IPS-11a (cell line): Measurements from ENCODE around the gene LRRC15.

Experiments
- H3K4me3 ChIP-seq: one replicate; pipeline ENCODE4 v1.5.1; 2013; ENCODE audit warnings: low read depth, low read length, control low read depth

LRRC15 gene

DNA sequence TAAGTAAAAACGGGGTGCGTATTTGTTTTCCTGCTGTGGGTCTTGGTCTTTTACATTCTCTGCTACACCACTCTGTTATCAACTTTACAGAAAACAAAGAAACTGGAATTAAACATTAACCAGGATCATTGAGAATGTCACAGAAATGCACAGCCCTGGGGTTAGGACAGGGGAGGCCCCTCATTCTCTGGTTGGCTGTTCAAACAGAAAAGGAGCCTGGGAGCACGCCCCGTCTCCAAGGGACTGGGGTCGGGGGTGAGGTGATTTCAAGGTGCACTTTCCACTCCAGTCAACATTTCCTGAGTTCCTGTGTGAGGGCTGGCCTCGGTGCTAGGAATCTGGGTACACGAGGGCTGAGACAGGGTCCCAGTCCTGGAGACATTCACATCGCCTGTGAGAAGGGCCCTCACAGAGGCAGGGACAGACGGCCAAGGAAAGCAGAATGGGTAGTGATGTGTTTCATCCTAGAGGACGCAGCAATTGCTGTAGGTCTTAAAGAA lies 48.7 kb downstream of the LRRC15 start:
- no peak overlapping the region for H3K4me3 ChIP-seq

DNA sequence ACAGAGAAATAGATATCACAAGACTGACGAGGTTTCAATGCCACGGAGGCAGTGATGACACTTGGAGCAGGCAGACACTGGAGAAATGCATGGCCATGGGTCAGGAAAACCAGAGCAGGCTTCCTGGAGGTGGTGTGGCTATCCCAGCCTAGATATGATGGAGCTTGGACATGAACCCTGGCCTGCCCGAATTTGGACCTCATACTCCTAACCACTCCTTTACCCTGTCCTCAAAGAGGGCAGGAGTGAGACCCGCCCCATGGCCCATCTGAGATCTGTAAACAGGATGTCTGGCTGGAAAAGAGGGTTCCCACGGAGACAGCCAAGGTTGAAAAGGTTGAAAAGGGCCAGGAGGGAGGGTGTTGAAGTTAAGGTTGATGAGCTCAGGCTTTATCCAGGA lies 49.4 kb downstream of the LRRC15 start:
- H3K4me3 ChIP-seq = no peak overlapping the region

- H3K4me3 ChIP-seq = no peak overlapping the region
Measured at GRCh38 chr3:194318511-194319161, 50.9 kb downstream of the LRRC15 start.

DNA sequence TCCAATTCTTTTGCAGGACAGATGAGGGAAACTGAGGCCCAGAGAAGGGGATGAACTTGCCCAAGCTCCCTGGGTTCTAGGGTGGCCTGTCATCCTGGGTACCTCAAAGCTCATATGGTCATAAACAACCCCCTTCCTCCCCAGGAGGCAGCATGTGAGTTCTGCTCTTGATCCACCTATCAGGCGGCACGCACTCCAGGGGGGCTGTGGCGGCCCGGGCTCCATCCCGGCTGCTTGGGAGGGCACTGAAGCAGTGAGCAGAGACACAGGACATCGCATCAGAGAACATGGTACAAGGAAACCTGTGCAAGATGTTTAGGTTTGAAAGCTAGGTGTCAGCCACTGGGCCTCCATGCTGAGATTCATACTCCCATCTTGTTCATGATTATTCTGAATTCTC lies 52.6 kb downstream of the LRRC15 start:
- no peak overlapping the region for H3K4me3 ChIP-seq

DNA sequence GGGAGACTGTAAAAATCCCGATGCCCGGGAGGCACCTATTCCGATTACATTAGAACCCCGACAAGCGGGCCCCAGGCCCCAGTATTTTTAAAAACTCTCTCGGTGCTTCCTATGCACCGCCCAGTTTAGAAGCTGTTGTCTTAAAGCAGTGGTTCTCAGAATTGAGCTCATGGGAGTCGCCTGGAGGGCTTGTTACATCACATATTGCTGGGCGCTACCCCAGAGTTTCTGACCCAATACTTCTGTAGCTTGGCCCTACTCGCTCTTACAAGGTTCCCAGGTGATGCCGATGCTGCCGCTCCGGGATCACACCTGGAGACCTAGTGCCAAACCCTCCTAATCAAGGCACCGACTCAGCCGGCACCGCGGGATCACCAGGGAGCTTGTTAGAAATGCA lies 53.6 kb downstream of the LRRC15 start:
- no peak overlapping the region for H3K4me3 ChIP-seq

DNA sequence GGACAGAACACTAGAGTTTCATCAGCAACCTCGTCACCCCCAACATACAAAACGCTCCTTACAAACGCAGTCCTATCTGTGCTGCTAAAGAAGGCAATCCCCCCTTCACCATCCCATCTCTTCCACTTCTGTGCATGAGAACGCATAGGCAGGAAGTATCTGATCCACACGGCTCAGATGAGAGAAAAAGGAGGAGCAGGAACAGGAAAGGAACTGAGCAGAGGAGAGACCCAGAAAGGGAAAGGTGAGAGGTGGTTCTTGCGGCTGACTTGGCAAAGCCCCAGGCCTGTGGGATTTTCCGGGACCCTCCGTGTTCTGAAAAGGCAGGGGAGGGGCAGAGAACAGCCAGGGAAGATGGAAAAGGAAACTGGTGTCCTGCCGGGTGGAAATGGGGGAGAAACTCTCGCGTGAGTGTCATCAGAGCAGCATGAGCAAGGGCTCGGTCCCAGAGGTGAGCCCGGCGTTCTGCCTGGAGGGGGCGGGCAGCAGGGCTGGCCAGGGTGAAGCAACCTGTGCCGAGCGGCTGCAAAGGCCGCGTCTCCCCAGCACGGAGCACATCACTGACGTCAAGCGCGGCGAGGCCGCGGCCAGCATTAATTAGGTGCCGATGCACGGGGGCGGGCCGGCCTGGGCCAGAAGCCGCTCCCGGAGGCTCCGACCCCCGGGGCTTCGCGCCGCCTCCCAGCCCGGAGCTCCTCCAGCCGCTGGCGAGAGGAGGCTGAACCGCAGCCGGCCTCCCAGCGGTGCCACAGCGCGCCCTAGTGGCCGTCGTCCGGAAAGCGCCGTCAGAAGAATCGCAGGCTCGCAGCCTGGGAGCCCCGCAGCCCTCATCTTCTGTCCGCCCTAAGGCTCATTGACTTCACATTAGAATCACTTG lies 54.2 kb downstream of the LRRC15 start:
- peak overlapping the region; percentile 5 for H3K4me3 ChIP-seq

DNA sequence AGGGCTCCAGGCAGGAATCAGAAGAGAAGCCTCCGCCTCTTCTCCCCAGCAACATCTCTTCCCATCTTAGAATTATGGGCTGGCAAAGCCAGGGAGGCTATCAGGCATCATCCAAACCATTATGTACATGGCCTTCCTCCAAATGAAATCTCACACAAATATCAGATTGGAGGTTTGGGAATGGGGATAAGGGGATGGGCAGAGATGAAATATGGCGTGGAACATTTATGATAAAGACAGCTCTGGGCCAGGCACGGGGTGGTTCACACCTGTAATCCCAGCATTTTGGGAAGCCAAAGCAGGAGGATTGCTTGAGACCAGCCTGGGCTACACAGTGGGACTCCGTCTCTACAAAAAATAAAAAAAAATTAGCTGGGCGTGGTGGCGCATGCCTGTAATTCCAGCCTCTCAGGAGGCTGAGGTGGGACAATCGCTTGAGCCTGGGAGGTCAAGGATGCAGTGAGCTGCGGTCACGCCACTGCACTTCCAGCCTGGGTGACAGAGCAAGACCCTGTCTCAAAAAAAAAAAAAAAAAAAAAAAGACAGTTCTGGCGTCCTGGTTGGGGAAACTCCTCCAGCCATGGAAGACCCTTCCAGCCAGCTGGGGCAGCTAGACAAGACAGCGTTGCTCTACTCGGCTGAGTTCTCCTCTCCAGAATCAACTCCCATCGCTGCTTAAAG lies 55.0 kb downstream of the LRRC15 start:
- H3K4me3 ChIP-seq = no peak overlapping the region

DNA sequence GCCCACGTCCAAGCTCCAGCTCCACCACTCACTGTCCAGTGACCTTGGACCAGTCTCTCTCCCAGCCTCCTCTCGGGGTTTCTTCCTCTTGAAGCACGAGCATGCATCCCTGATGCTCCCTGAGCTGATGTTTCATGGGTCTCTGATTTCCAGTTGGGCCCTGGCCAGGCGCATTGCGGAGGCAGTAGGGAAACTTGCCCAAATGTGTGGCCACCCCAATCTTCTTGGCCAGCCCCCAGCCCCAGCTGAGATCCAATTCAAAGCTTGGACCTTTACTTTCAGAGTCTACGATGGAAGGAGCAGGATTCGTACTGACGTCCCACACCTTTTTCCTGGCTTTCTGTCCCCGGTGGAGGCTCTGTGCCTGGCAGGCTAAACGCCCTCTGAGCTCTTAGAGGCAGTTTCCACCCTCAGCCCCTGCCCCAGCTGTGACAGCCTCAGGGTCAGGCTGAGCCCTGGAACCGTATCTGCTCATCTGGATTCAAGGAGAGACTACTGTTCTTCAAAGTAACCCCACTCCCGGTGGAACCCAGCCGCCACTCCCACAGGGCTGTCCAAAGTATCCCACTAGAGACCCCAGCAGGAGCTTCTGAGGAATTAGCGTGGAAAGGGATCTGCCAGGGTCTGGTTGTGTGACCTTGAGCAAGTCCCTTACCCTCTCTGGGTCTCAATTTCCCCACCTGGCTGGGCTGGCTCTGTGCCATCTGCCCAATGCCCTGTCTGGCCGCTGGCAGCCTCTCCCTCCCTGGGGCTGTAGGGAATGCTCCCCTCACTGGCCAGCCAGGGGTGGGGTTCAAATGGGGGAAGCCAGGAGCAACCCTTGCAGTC lies 55.8 kb downstream of the LRRC15 start:
- H3K4me3 ChIP-seq = no peak overlapping the region

GRCh38 chr3:194312743-194313281 lies 56.7 kb downstream of the LRRC15 start:
- no peak overlapping the region for H3K4me3 ChIP-seq

GRCh38 chr3:194312186-194312742 lies 57.3 kb downstream of the LRRC15 start:
- H3K4me3 ChIP-seq = no peak overlapping the region

GRCh38 chr3:194311000-194311399 lies 58.5 kb downstream of the LRRC15 start:
- no peak overlapping the region for H3K4me3 ChIP-seq

DNA sequence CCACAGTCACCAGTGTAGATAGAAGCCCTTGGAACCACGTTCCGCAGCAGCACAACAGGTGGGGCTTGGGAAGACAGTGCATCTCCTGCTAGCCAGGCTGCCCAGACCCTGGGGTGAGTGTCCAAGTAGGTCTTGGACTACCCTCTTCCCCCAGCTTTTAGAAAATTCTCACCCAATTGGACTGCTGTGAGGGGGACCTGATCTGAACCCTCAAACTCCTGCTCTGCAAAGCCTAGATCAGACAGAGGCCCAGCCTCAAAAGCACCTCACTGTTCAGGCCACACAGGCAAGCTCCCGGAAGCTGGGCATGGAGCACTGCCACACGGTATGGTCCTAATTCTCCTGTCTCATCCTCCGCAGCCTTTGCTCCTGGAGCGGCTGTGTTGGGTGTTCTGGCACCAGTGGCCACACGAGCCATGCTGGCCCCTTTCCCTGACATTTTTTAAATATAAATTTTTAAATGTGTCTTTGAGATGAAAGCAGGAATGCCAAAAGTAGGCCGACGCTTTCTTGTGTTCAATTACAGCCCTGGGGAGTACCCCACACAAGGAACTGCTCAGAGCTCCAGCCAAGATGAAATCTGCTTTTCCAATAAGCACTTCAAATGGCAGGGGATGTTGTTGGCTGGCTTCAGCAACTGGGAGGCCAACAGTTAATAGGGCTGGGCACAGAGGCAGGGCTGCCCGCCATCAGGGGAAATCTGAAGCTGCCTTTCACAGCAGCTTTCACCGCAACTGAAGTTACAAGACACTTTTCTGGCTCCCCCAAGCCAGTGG lies 59.3 kb downstream of the LRRC15 start:
- no peak overlapping the region for H3K4me3 ChIP-seq

GRCh38 chr3:194308601-194309449 lies 60.7 kb downstream of the LRRC15 start:
- no peak overlapping the region for H3K4me3 ChIP-seq

DNA sequence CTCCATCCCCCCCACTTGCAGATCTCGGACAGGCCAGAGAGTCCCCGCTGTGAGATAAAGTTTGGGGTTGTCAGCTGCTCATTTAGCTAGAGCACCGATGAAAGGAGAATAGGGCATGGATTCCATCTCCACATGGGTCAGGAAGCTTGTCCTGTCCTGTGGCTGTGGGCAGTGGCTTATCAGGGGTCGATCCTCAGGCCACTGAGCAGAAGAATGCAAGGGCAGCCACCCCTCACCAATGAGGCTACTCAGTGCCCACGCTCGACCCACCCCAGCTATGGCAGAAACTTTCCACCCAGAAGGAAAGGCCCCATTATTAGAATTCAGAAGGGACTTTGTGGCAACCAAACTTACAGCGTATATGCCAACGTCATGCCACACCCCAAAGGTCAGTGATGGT lies 61.7 kb downstream of the LRRC15 start:
- no peak overlapping the region for H3K4me3 ChIP-seq

DNA sequence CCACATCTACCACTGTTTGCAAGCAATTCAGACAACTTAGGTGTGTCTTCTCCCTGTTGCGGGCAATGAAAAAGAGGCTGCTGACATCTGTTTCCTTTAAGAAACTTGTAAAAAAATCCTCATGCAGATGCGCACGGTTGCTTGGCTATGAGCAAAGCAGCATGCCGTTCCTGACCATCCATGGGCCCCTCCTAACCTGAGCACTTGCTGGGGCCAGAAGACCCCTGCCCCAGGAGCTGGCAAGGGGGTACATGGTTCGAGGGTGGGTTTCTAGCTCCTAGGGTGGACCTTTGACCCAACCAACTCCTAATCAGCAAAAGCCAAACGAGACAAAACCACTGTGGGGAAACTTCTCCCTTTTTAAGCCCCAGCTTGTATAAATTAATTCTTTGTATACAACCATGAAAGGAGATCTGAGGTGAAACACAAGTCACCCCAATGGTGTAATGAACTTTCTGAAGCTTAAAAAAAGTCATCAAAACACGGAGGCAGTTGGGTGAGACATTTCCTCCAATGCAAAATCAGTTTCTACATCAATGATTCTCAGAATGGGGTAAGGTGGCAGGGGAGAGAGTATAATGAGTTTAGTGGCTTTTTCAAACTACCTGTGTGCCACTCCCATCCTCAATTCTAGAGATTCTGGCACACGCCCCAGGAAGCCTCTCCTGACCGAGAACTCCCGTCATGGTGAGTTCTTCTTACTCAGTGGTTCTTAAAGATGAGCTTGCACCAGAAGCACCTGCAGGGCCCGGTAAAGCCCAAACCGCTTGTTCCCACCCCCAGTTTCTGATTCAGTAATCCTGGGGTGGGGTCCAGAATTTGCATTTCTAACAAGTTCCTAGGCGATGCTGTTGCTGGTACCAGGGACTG lies 62.5 kb downstream of the LRRC15 start:
- no peak overlapping the region for H3K4me3 ChIP-seq

GRCh38 chr3:194306109-194306686 lies 63.3 kb downstream of the LRRC15 start:
- H3K4me3 ChIP-seq = no peak overlapping the region
